GM12892 (cell line): ENCODE data around the gene MRM2.

Source experiments
- POLR2A ChIP-seq: IDR thresholded peaks from 2 replicates; pipeline ENCODE4 v1.6.1; 2011; ENCODE audit warnings: low read depth, low read length, control low read depth
- POLR2AphosphoS5 ChIP-seq: IDR thresholded peaks from 2 replicates; pipeline ENCODE4 v1.6.1; 2011; ENCODE audit warnings: low read depth, low read length, control low read depth

- TF ChIP-seq POLR2A = no peak
- no peak for TF ChIP-seq POLR2AphosphoS5
These were observed 2.8 kb downstream of the MRM2 start for GRCh38 chr7:2239242-2239641.
